OCI-LY7 (cell line): ENCODE results near the gene PNCK. TPM values are rescaled to one million over a fixed set of nuclear protein-coding genes. Genes with fewer than 3 reads are reported as not detected.
"Not testable (repeated sequence)": the region's sequence is repeated elsewhere in the genome, so short reads cannot be mapped to it uniquely, and the experiment has no call there.

Source experiments
- BruUV-seq: library from RNA; stranded (reverse); fragments of 400-500 nt; replicated peaks from 2 replicates; lab custom pipeline; 2021; lab: Mats Ljungman, UMichigan
- CTCF ChIA-PET: fragments of 300-600 bp; sonication (Branson Sonifier 250); formaldehyde crosslinking; loops from one replicate; lab custom pipeline; 2022; ENCODE audit warnings: antibody characterized with exemption; ENCODE audit not compliant: unreplicated experiment; lab: Charles Lee
- POLR2A ChIA-PET: fragments of 300-600 bp; sonication (Branson Sonifier 250); formaldehyde crosslinking; loops from one replicate; lab custom pipeline; 2022; ENCODE audit warnings: antibody characterized with exemption; lab: Charles Lee
- DNase-seq: peaks from one replicate; pipeline ENCODE4 v3.0.0-alpha.2; 2015; ENCODE audit warnings: low spot score
- H2AFZ ChIP-seq: fragments of 200-600 bp; sonication (generic), shearing (Covaris generic); 2 replicates; pipeline ENCODE4 v1.6.1; 2014; ENCODE audit warnings: mild to moderate bottlenecking, antibody characterized with exemption, low read length, moderate library complexity
- H3K27ac ChIP-seq: fragments of 200-600 bp; sonication (generic); 2 replicates; pipeline ENCODE4 v1.5.1; 2014; ENCODE audit warnings: mixed run types, low read depth, mild to moderate bottlenecking, moderate library complexity, low read length, inconsistent platforms; ENCODE audit not compliant: poor library complexity, severe bottlenecking
- H3K36me3 ChIP-seq: fragments of 200-600 bp; sonication (generic); 2 replicates; pipeline ENCODE4 v1.6.1; 2014; ENCODE audit warnings: mild to moderate bottlenecking, antibody characterized with exemption, low read length, moderate library complexity, mixed read lengths; ENCODE audit not compliant: insufficient read depth
- H3K4me1 ChIP-seq: fragments of 200-600 bp; sonication (generic); 2 replicates; pipeline ENCODE4 v1.5.1; 2014; ENCODE audit warnings: mild to moderate bottlenecking, low read length; ENCODE audit not compliant: insufficient read depth, poor library complexity, severe bottlenecking
- H3K4me2 ChIP-seq: fragments of 200-600 bp; sonication (generic); 2 replicates; pipeline ENCODE4 v1.6.1; 2014; ENCODE audit warnings: mild to moderate bottlenecking, low read length
- H3K4me3 ChIP-seq: fragments of 200-600 bp; sonication (generic); 2 replicates; pipeline ENCODE4 v1.5.1; 2014; ENCODE audit warnings: mild to moderate bottlenecking, low read depth, low read length; ENCODE audit not compliant: poor library complexity, severe bottlenecking
- H3K79me2 ChIP-seq: fragments of 200-600 bp; sonication (generic); 2 replicates; pipeline ENCODE4 v1.6.1; 2016; ENCODE audit warnings: low read depth, mild to moderate bottlenecking, low read length, moderate library complexity, mixed read lengths; ENCODE audit not compliant: insufficient read depth
- H3K9me2 ChIP-seq: fragments of 200-600 bp; sonication (generic); 2 replicates; pipeline ENCODE4 v1.6.1; 2016; ENCODE audit warnings: mild to moderate bottlenecking, low read length, mixed read lengths; ENCODE audit not compliant: insufficient read depth
- H3K9me3 ChIP-seq: fragments of 200-600 bp; sonication (generic); 2 replicates; pipeline ENCODE4 v1.6.1; 2014; ENCODE audit warnings: mild to moderate bottlenecking, mixed run types, low read length, mixed read lengths
- H4K20me1 ChIP-seq: fragments of 200-600 bp; sonication (generic); 2 replicates; pipeline ENCODE4 v1.6.1; 2014; ENCODE audit warnings: mild to moderate bottlenecking, antibody characterized with exemption, low read length, moderate library complexity, mixed read lengths; ENCODE audit not compliant: insufficient read depth
- EZH2phosphoT487 ChIP-seq: fragments of 200-600 bp; sonication (generic); IDR thresholded peaks from 2 replicates; pipeline ENCODE4 v1.6.1; 2018; ENCODE audit warnings: low read depth, borderline replicate concordance, mild to moderate bottlenecking, mixed run types, antibody characterized with exemption, low read length, moderate library complexity, mixed read lengths
- intact Hi-C: fragments of 100-400 bp; cut with micrococcal nuclease; formaldehyde crosslinking; loops from one replicate; pipeline ENCODE4 v1.10.0; 2022; ENCODE audit not compliant: unreplicated experiment
- total RNA-seq, 2 experiments: library from RNA; depleted of rRNA in 1 of 2; stranded (reverse); fragments of >200 nt in 1 of 2; shearing (Covaris generic) in 1 of 2; gene quantifications; 2 replicates each; pipeline ENCODE4 v1.2.3, GENCODE V29; 2014 to 2022
- TF ChIP-seq, protein P1 (sequence below): fragments of 200-600 bp; sonication (generic); conservative IDR thresholded peaks from 2 replicates; pipeline ENCODE4 v1.5.1; 2014; ENCODE audit warnings: mild to moderate bottlenecking, antibody characterized with exemption, low read length, moderate library complexity, mixed read lengths

PNCK gene
- total RNA-seq, 2 experiments from 2014 or later, result 0.19 TPM; not detected in 1

DNA sequence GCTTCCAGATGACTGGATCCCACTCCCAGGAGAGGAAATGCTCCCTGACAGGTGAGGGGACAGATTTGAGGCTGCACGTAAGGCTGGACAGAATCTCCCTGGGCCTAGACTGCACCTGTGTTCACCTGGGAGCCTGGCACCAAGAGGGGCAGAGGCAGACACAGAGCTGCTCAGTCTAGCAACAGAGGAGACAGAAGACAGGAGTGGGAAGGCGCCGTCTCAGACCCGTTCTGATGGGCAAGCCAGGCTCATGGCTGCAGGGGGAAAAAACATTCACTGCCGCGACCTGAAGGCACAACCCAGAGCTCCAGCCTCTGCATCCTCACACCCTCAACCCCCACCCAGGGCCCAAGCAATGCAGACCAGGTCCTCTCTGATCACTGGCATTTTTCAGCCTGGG, 33.8 kb upstream of the PNCK start:
- Histone ChIP-seq H2AFZ (no peak overlapping the region), H3K36me3 (peaks cover 9% of the 10 kb centered on the region; the same call in 1 of the 2 replicates), H3K9me2 (no peaks in the 10 kb centered on the region), H3K4me1 (no peaks in the 10 kb centered on the region), H3K9me3 (no peaks in the 10 kb centered on the region), H3K4me3 (no peak overlapping the region), H4K20me1 (no peaks in the 10 kb centered on the region), H3K27ac (no peak overlapping the region), H3K4me2 (no peak overlapping the region), H3K79me2 (no peaks in the 10 kb centered on the region)
- POLR2A ChIA-PET, result no interaction called here
- intact Hi-C loops, result no loop called here
- CTCF ChIA-PET, result interaction anchor here (0.6 kb wide), 1 partner anchor 17 kb away, joined by 4 read pairs; the partner anchor contains the start of gene BCAP31
- DNase-seq, result no peak
- TF ChIP-seq, protein P1, sequence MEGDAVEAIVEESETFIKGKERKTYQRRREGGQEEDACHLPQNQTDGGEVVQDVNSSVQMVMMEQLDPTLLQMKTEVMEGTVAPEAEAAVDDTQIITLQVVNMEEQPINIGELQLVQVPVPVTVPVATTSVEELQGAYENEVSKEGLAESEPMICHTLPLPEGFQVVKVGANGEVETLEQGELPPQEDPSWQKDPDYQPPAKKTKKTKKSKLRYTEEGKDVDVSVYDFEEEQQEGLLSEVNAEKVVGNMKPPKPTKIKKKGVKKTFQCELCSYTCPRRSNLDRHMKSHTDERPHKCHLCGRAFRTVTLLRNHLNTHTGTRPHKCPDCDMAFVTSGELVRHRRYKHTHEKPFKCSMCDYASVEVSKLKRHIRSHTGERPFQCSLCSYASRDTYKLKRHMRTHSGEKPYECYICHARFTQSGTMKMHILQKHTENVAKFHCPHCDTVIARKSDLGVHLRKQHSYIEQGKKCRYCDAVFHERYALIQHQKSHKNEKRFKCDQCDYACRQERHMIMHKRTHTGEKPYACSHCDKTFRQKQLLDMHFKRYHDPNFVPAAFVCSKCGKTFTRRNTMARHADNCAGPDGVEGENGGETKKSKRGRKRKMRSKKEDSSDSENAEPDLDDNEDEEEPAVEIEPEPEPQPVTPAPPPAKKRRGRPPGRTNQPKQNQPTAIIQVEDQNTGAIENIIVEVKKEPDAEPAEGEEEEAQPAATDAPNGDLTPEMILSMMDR, result no peak
- no peak for TF ChIP-seq EZH2phosphoT487
- BruUV-seq, result no TSS peak

DNA sequence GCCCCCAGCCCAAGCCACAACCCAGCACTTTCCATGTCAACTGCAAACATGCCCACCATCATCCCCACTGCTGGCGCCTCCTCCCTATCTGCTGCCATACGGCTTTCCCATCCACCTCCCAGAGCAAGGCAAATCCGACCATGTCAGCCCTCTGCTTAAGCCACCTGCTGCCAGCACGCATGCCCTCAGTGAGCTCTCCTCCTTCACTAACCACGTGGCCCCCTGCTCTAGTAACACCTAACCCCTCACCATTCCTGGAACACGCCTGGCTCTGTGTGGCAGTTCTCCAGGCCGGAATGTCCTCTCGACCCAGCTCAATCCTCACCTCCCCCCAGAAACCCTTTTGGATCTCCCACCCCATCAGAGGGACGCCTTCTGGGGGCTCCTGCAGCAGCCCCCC, 33.2 kb upstream of the PNCK start:
- no peaks in the 10 kb centered on the region for H3K79me2 ChIP-seq
- no peak for DNase-seq
- H3K4me1 ChIP-seq, result no peaks in the 10 kb centered on the region
- TF ChIP-seq EZH2phosphoT487, result no peak
- TF ChIP-seq, protein P1, result no peak
- H3K4me3 ChIP-seq, result no peak overlapping the region
- H3K4me2 ChIP-seq, result no peak overlapping the region
- POLR2A ChIA-PET, result no interaction called here
- no peak overlapping the region for H2AFZ ChIP-seq
- no peaks in the 10 kb centered on the region for H3K9me2 ChIP-seq
- H4K20me1 ChIP-seq, result no peaks in the 10 kb centered on the region
- H3K27ac ChIP-seq, result no peak overlapping the region
- CTCF ChIA-PET, result no interaction called here
- no TSS peak for BruUV-seq
- H3K9me3 ChIP-seq, result no peaks in the 10 kb centered on the region
- intact Hi-C loops, result no loop called here
- peaks cover 10% of the 10 kb centered on the region; the same call in 1 of the 2 replicates for H3K36me3 ChIP-seq

DNA sequence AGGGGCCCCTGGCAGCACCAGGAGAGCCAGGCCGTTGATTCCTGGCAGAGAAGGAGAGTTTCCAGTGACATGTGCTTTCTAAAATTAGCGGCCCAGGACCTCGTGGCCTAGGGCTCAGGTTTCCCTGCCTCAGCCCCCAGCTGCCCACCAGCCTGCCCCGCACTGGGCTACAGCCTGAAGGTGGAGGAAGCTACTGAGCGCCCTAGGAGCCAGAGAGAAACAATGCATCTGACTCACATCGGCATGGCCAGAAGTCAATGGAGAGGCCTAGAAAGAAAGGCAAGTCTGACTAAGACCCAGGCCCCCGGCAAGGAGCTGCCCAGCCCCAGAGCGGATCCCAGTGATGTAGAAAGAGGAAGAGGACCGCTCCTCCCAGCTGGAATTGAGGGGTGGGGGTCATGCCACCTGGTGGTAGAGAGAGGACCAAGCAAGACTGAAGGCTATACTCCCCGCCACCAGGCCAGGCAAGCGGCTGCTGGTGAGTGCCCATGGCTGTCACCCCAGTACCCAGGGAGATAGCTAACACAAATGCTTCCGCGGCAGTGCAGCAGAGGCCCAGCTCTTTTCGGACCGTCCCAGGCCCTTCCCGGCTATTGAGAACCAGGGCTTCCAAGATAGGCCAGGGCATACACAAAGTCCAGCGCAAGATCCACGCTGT, 31.9 kb upstream of the PNCK start:
- H3K4me1 ChIP-seq, H4K20me1 ChIP-seq, H3K9me2 ChIP-seq, H2AFZ ChIP-seq, H3K27ac ChIP-seq, H3K9me3 ChIP-seq, H3K4me3 ChIP-seq, H3K4me2 ChIP-seq, DNase-seq, intact Hi-C loops, H3K79me2 ChIP-seq, BruUV-seq, POLR2A ChIA-PET, CTCF ChIA-PET: not testable (repeated sequence)
- peaks cover 10% of the 10 kb centered on the region; the same call in 1 of the 2 replicates for H3K36me3 ChIP-seq

DNA sequence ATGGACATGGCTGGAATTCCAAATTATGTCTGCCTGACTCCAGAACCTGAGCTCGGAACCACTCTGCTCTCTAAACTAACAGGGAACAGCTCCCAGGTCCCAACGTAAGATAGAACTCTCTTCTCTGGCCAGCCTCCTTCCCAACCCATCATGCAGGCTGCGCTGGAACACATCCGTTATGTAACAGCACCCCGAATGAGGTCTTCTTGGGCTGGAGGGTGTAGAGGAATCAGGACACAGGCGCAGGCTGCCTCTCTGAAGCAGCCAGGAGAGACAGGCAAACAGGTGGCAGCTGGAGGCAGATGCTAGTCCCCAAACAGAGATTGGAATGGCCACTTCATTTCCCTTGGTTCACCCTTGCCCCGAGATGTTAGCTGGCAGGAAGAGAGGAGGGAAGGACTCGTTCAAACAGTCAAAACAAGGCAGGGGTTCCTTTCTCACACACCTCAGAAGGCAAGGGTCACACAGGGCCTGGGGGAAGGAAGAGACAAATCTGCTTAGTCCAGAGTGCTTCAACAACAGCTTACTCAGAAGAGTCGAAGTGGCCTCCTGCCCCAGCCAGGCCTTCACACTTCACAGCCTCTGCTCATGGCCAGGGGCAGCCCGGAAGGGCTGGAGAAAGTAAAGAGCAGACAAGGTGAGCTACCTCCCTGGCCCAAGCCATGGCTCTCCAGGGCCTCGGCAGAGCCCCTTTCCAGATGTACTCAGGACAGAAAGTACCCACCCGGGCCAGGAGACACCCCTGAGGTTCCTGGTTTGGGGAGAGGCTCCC, 31.2 kb upstream of the PNCK start:
- H3K36me3 ChIP-seq, DNase-seq, H3K4me3 ChIP-seq, H3K9me3 ChIP-seq, BruUV-seq, H3K4me1 ChIP-seq, H3K4me2 ChIP-seq, CTCF ChIA-PET, H3K79me2 ChIP-seq, H3K27ac ChIP-seq, POLR2A ChIA-PET, H2AFZ ChIP-seq, intact Hi-C loops, H3K9me2 ChIP-seq, H4K20me1 ChIP-seq: not testable (repeated sequence)
